Fibroblast of peridontal ligament (primary cell): Measurements from ENCODE around the gene PTCHD4.
A peak's percentile ranks its signal among the peaks of the same experiment; 100 is the strongest.
"Not testable (repeated sequence)": the region's sequence is repeated elsewhere in the genome, so short reads cannot be mapped to it uniquely, and the experiment has no call there.

ENCODE experiments used
- DNase-seq: peaks from one replicate; pipeline ENCODE4 v3.0.0-alpha.2; 2010; ENCODE audit errors: extremely low read depth

The PTCHD4 gene

DNA sequence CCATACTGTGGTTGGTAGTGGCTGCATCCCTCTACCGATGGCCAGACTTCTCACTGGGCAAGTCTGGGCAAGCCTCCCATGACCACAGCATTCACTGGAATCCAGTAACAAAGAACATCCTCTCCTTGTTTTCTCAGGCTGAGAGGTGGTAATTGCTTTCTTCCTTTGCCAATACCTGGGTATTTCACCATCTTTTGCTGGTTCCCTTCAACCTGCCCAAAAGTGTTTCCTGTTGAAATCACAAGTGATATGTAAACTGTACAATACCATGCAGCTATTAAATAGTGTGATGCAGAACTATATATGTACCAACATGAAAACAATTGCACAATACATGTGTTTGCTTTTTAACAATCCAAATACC lies at the start of gene PTCHD4:
PTCHD4 (minus strand) TSS at position 55 of the 364 bp plus-strand sequence. CDS start 42,240 bp downstream, outside the sequence.
- peak; percentile 68 for DNase-seq

DNA sequence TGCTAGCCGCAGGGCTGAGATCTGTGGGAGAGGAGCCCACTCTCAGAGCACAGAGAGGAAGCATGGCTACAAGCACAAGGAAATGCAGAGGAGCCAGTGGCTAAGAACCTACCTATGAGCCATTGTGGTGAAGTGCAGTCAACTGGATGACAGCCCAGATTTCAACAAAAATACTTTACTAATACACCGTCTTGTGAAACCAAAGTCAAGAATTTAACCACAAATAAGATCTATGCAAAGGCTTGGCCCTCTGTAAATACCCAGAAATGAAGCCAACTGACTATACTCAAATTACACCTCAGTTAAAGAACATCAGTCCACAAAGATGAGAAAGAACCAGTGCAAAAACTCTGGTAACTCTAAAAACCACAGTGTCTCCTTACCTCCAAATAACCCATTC lies 40.1 kb upstream of the PTCHD4 start:
- DNase-seq, result peak; percentile 37

DNA sequence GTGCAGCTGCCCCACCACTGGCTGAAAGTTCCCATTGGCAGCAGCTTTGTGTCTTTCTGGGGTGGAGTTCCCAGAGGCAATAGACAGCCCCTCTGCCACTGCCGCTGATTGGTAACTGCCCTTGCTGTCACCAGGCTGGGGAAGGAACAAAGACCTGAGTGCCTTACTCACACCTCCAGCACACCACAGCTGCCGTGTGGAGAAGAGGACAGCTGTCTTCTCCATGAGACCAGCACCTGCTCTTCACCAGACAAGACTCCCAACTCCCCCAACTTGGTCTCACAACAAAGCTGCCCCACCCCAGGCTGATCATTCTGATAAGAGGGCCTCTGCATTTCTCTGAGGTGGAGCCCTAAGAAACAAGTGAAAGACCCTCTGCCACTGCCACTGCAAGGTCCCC lies 39.7 kb upstream of the PTCHD4 start:
- no peak for DNase-seq

DNA sequence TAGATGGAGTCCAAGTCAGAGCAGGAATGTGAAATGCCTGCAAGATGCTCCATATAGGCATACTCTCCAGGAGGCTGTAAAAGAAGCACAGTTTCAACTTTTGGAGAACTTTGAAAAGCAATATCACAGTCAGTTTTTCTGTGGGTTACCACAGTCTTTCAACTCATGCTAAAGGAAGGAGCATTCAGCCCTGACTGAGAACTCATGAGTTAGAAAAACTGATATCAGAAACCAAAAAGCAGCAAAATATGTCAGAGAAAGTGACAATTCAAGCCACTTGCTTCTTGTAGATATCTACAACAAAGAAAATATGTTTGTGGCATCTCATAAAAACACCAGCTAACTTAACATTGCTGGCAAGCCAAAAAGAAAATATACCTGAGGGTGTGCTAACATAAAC lies 36.1 kb upstream of the PTCHD4 start:
- DNase-seq, result no peak

- DNase-seq, result no peak
These were observed 33.0 kb upstream of the PTCHD4 start for GRCh38 chr6:48144021-48144420.

DNA sequence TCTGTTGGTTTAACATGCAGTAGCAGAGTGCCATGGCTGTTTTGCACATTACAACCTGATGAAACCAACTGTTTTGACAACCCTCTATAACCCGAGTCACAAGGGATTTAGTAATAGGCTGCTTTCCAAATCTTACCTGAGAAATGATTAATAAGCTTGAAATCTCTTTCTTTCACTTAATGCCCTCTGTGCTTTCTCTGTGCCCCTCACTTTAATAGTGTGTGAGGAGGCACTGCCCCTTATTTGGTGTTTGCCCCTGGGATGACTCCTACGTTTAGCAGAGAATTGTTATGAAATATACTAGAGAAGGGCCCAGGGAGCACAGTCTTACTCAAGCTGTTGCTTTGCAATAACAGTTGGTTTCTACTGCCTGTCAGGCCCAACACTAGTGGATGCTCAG lies 31.0 kb upstream of the PTCHD4 start:
- DNase-seq, result no peak

GRCh38 chr6:48139818-48140614 lies 29.0 kb upstream of the PTCHD4 start:
- DNase-seq, result no peak

GRCh38 chr6:48136856-48137255 lies 25.9 kb upstream of the PTCHD4 start:
- DNase-seq, result peak; percentile 36

GRCh38 chr6:48135323-48136084 lies 24.5 kb upstream of the PTCHD4 start:
- peak; percentile 53 for DNase-seq

- DNase-seq, result peak; percentile 3
These were observed 23.2 kb upstream of the PTCHD4 start for GRCh38 chr6:48134246-48134645.

DNA sequence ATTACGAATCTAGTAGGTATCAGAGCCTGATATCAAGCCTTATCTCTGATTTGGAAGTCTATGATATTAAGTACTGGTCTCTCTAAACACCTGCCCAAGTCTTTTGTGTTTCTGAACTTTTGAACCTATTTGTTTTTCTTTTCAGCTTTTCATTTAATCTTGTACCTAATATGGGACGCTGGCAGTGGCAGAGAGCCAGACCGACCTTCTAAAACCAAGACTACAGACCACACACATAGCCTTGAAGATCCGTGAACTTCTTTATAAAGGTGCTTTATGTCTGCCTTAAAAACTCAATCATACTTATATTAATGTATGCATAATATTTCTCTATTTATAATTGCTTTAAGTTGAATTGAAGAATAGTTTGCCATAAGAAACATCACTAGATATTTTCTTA lies 12.6 kb upstream of the PTCHD4 start:
- DNase-seq, result no peak

DNA sequence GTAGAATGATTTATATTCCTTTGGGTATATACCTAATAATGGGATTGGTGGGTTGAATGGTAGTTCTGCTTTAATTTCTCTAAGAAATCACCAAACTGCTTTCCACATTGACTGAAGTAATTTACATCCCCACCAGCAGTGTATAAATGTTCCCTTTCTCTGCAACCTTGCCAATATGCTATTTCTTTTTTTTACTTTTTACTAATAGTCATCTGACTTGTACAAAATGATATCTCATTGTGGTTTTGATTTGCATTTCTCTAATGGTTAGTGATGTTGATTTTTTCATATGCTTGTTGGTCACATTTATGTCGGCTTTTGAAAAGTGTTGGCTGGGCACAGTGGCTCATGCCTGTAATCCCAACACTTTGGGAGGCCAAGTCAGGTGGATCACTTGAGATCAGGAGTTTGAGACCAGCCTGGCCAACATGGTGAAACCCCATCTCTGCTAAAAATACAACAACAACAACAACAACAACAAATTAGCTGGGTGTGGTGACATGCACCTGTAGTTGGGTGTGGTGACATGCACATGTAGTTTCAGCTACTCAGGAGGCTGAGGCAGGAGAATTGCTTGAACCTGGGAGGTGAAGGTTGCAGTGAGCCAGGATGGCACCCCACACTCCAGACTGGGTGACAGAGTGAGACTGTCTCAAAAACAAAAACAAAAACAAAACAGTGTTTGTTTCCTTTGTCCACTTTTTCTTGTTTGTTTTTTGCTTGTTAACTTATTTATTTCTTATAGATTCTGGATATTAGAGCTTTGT lies 11.2 kb upstream of the PTCHD4 start:
- DNase-seq, result not testable (repeated sequence)

- DNase-seq, result no peak
These were observed 6.0 kb upstream of the PTCHD4 start for GRCh38 chr6:48116699-48117645.

- DNase-seq, result no peak
These were observed 2.1 kb upstream of the PTCHD4 start for GRCh38 chr6:48113130-48113529.

DNA sequence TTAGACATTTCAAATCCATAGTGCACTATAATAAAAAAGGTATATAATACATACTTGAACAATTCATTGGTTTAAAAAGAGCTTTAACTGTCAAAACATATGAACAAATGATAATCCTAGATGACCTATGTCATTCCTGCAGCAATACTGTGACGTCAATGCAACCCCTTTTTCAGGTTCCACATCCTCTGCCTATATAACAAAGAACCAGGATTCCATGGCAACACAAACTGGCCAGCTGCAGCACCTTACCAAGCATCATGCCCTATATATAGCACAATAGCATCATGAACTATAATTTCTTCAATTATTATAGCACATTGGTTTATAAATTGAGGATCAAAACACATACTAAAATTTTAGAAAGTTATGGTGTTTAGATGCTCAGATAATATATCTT lies 578 bp upstream of the PTCHD4 start:
- peak; percentile 7 for DNase-seq

GRCh38 chr6:48110436-48111142 lies 408 bp downstream of the PTCHD4 start:
- peak; percentile 11 for DNase-seq

DNA sequence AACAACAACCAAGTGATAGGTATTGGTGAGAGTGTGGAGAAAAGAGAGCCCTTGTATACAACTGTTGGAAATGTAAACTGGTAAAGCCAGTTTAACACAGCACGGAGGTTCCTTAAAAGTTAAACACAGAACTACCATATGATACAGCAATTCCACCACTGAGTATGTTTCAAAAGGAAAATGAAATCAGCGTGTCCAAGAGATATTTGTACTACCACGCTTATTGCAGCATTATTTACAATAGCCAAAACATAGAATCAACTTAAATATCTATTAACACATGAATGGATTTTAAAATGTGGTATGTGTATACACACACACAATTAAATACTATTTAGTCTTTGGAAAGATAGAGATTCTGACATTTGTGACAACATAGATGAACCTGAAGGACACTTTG lies 1.1 kb downstream of the PTCHD4 start:
- peak; percentile 34 for DNase-seq

- not testable (repeated sequence) for DNase-seq
These were observed 8.4 kb downstream of the PTCHD4 start for GRCh38 chr6:48102476-48103195.

DNA sequence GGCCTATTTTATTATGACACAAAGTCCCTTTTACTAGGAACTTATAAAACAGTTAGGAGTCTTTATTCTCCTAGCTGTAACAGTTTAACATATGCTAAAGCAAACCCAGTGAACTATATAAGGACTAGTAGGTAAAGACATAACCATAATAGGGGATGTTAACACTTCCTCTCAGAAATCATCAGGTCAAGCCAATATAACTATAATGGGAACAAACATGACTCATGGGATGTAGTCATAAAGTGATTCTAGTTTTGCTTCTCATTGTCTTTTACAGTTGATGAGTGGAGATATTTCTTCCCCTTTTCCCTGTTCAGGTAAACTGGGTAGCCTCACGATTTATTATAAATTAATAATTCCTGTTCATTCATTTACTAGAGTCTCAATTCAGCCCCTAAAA lies 9.7 kb downstream of the PTCHD4 start:
- DNase-seq, result no peak

GRCh38 chr6:48100588-48100895 lies 10.5 kb downstream of the PTCHD4 start:
- DNase-seq, result no peak
